ENCODE results near the gene RNF130. TPM values are rescaled to one million over a fixed set of nuclear protein-coding genes. Genes with fewer than 3 reads are reported as not detected.
"Not testable (repeated sequence)": the region's sequence is repeated elsewhere in the genome, so short reads cannot be mapped to it uniquely, and the experiment has no call there.

Gene RNF130
- total RNA-seq, 1 donor from 2014 or later = 102 TPM

GRCh38 chr5:179980767-179981166 is 90.8 kb downstream of the RNF130 start:
- DNase-seq (ENCODE audit: low spot score) (no peak), ATAC-seq (no peak)

- DNase-seq (ENCODE audit: low spot score) (peak; percentile 55), ATAC-seq (peak; percentile 81)
Observed at GRCh38 chr5:179978792-179979191, 92.8 kb downstream of the RNF130 start.

GRCh38 chr5:179975713-179976134 is 95.8 kb downstream of the RNF130 start:
- no peak for DNase-seq (ENCODE audit: low spot score)
- ATAC-seq = no peak

- ATAC-seq = peak; percentile 66
- no peak for DNase-seq (ENCODE audit: low spot score)
Observed at GRCh38 chr5:179974946-179975712, 96.4 kb downstream of the RNF130 start.

GRCh38 chr5:179974246-179974945 is 97.2 kb downstream of the RNF130 start:
- DNase-seq (ENCODE audit: low spot score) (no peak), ATAC-seq (no peak)

GRCh38 chr5:179973391-179973790 is 98.2 kb downstream of the RNF130 start:
- no peak for ATAC-seq
- DNase-seq (ENCODE audit: low spot score) = no peak

GRCh38 chr5:179969110-179969509 is 102.4 kb downstream of the RNF130 start:
- peak; percentile 88 for DNase-seq (ENCODE audit: low spot score)
- peak; percentile 91 for ATAC-seq

- DNase-seq (ENCODE audit: low spot score) = peak; percentile 58
- ATAC-seq = peak; percentile 73
Observed at GRCh38 chr5:179967489-179967888, 104.1 kb downstream of the RNF130 start.

GRCh38 chr5:179964015-179964414 is 107.5 kb downstream of the RNF130 start:
- DNase-seq (ENCODE audit: low spot score) = no peak
- no peak for ATAC-seq

- DNase-seq (ENCODE audit: low spot score) (no peak), ATAC-seq (no peak)
Observed at GRCh38 chr5:179963375-179963774, 108.2 kb downstream of the RNF130 start.

- DNase-seq (ENCODE audit: low spot score) = peak; percentile 64
- peak; percentile 80 for ATAC-seq
Observed at GRCh38 chr5:179960204-179960831, 111.2 kb downstream of the RNF130 start.

GRCh38 chr5:179959641-179960040 is 111.9 kb downstream of the RNF130 start:
- DNase-seq (ENCODE audit: low spot score) (no peak), ATAC-seq (peak; percentile 48)

- ATAC-seq = not testable (repeated sequence)
Observed at GRCh38 chr5:179959118-179959517, 112.4 kb downstream of the RNF130 start.

GRCh38 chr5:179955630-179956029 is 115.9 kb downstream of the RNF130 start:
- DNase-seq (ENCODE audit: low spot score) (no peak), ATAC-seq (no peak)

More at GRCh38 chr5:179959118-179959517, 112.4 kb downstream of the RNF130 start:
- DNase-seq (ENCODE audit: low spot score) = not testable (repeated sequence)

- DNase-seq (ENCODE audit: low spot score) (no peak), ATAC-seq (no peak)
Observed at GRCh38 chr5:179955062-179955461, 116.5 kb downstream of the RNF130 start.

GRCh38 chr5:179954434-179954833 is 117.1 kb downstream of the RNF130 start:
- DNase-seq (ENCODE audit: low spot score) = no peak
- no peak for ATAC-seq

GRCh38 chr5:179953987-179954386 is 117.6 kb downstream of the RNF130 start:
- DNase-seq (ENCODE audit: low spot score) = no peak
- no peak for ATAC-seq

- DNase-seq (ENCODE audit: low spot score) (no peak), ATAC-seq (no peak)
Observed at GRCh38 chr5:179936976-179937681, 134.4 kb downstream of the RNF130 start.

GRCh38 chr5:179930788-179931473 is 140.6 kb downstream of the RNF130 start:
- ATAC-seq (no peak), DNase-seq (ENCODE audit: low spot score) (peak; percentile 30)

GRCh38 chr5:179927824-179928223 is 143.7 kb downstream of the RNF130 start:
- ATAC-seq = no peak
- no peak for DNase-seq (ENCODE audit: low spot score)
